ENCODE measurements around the gene PITRM1. TPM values are rescaled to one million over a fixed set of nuclear protein-coding genes. Genes with fewer than 3 reads are reported as not detected.

PITRM1 gene, protein sequence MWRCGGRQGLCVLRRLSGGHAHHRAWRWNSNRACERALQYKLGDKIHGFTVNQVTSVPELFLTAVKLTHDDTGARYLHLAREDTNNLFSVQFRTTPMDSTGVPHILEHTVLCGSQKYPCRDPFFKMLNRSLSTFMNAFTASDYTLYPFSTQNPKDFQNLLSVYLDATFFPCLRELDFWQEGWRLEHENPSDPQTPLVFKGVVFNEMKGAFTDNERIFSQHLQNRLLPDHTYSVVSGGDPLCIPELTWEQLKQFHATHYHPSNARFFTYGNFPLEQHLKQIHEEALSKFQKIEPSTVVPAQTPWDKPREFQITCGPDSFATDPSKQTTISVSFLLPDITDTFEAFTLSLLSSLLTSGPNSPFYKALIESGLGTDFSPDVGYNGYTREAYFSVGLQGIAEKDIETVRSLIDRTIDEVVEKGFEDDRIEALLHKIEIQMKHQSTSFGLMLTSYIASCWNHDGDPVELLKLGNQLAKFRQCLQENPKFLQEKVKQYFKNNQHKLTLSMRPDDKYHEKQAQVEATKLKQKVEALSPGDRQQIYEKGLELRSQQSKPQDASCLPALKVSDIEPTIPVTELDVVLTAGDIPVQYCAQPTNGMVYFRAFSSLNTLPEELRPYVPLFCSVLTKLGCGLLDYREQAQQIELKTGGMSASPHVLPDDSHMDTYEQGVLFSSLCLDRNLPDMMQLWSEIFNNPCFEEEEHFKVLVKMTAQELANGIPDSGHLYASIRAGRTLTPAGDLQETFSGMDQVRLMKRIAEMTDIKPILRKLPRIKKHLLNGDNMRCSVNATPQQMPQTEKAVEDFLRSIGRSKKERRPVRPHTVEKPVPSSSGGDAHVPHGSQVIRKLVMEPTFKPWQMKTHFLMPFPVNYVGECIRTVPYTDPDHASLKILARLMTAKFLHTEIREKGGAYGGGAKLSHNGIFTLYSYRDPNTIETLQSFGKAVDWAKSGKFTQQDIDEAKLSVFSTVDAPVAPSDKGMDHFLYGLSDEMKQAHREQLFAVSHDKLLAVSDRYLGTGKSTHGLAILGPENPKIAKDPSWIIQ
- total RNA-seq, result 59.9 and 90.0 TPM in 2 replicates

GRCh38 chr10:3172446-3173170, at the start of gene PITRM1:
Gene PITRM1, minus strand, starts transcription at chr10:3172782. Its CDS starts 10 bp downstream, at chr10:3172772.

Other genes with a start within 250 kb of the PITRM1 start
- gene PFKP, start 105.2 kb downstream of the PITRM1 start, total RNA-seq, result 416 and 436 TPM in 2 replicates

All from epithelial cell of umbilical artery (primary cell).